ENCODE measurements around the gene SLC2A5. TPM values are rescaled to one million over a fixed set of nuclear protein-coding genes. Genes with fewer than 3 reads are reported as not detected.
A peak's percentile ranks its signal among the peaks of the same experiment; 100 is the strongest.

SLC2A5 gene
- total RNA-seq, 1 experiment from 2014 or later: not detected

GRCh38 chr1:9066945-9067807, 2.3 kb downstream of the SLC2A5 start:
- peak in 1 of 2 experiments; percentile 55 for DNase-seq (ENCODE audit: low read depth in 1 of 2, low spot score in 2 of 2)
- Histone ChIP-seq H3K27me3 (replicated peaks) (no peaks in the 10 kb centered on the region), H3K4me1 (replicated peaks) (peaks cover 3% of the 10 kb centered on the region), H3K4me3 (no peak overlapping the region), H3K36me3 (no peaks in the 10 kb centered on the region), H3K27ac (no peak overlapping the region), H3K9me3 (replicated peaks) (no peaks in the 10 kb centered on the region)

GRCh38 chr1:9065213-9065751, 4.2 kb downstream of the SLC2A5 start:
- H3K4me1 ChIP-seq (replicated peaks): peaks cover 3% of the 10 kb centered on the region
- H3K27ac ChIP-seq: no peak overlapping the region
- no peak for DNase-seq (ENCODE audit: low read depth in 1 of 2, low spot score in 2 of 2)
- no peaks in the 10 kb centered on the region for H3K36me3 ChIP-seq
- H3K27me3 ChIP-seq (replicated peaks): no peaks in the 10 kb centered on the region
- no peaks in the 10 kb centered on the region for H3K9me3 ChIP-seq (replicated peaks)
- no peak overlapping the region for H3K4me3 ChIP-seq

DNA sequence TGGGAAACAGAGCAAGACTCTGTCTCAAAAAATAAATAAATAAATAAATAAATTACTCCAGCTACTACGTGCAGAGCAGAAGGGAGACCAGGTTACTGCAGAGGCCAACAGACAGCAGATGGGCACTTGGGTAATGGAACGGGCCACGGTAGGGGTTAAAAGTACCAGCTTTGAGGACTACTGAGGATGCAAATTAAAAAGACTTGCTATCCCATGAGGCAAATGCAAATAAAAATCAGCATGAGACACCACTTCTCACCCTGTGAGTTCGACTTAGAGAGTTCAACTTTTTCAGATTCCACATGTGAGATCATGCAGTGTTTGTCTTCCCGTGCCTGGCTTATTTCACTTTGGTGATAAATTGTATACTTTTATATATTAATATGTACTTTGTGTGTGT, 6.6 kb downstream of the SLC2A5 start:
- Histone ChIP-seq H3K4me1 (replicated peaks) (peaks cover 3% of the 10 kb centered on the region), H3K36me3 (no peaks in the 10 kb centered on the region), H3K4me3 (no peak overlapping the region), H3K27ac (no peak overlapping the region), H3K27me3 (replicated peaks) (no peaks in the 10 kb centered on the region), H3K9me3 (replicated peaks) (no peaks in the 10 kb centered on the region)
- no peak for DNase-seq (ENCODE audit: low read depth in 1 of 2, low spot score in 2 of 2)

DNA sequence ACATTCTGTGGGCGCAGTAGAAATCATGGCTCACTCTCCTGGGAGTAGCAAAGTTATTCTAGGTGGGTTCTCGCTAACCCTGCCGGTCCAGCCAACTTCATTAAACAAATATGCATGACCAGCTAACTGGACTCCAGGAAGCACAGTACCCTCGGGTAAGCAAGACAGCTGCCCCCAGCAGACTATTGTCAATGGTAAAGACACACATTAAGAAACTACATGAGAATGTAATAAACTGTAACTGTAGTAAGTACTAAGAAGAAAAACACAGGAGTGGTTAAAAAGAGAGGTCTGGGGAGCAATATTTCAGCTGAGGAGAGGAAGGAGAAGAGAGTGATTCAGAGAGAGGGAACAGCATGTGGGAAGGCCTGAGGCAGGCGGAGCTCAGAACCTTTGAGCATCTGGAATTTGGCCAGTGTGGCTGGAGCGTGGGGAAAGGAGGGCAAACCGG, 7.4 kb downstream of the SLC2A5 start:
- Histone ChIP-seq H3K36me3 (no peaks in the 10 kb centered on the region), H3K4me3 (no peak overlapping the region), H3K27me3 (replicated peaks) (no peaks in the 10 kb centered on the region), H3K4me1 (replicated peaks) (peaks cover 2% of the 10 kb centered on the region), H3K9me3 (replicated peaks) (no peaks in the 10 kb centered on the region), H3K27ac (no peak overlapping the region)
- no peak for DNase-seq (ENCODE audit: low read depth in 1 of 2, low spot score in 2 of 2)

- Histone ChIP-seq H3K9me3 (replicated peaks) (no peaks in the 10 kb centered on the region), H3K27me3 (replicated peaks) (no peaks in the 10 kb centered on the region), H3K27ac (no peak overlapping the region), H3K4me3 (no peak overlapping the region), H3K36me3 (no peaks in the 10 kb centered on the region), H3K4me1 (replicated peaks) (no peaks in the 10 kb centered on the region)
- DNase-seq (ENCODE audit: low read depth in 1 of 2, low spot score in 2 of 2): no peak
These were observed 8.0 kb downstream of the SLC2A5 start for GRCh38 chr1:9061252-9061960.

GRCh38 chr1:9059891-9060744, 9.3 kb downstream of the SLC2A5 start:
- H3K27ac ChIP-seq: no peak overlapping the region
- DNase-seq (ENCODE audit: low read depth in 1 of 2, low spot score in 2 of 2): no peak
- no peaks in the 10 kb centered on the region for H3K27me3 ChIP-seq (replicated peaks)
- H3K4me1 ChIP-seq (replicated peaks): no peaks in the 10 kb centered on the region
- no peaks in the 10 kb centered on the region for H3K36me3 ChIP-seq
- H3K4me3 ChIP-seq: no peak overlapping the region
- no peaks in the 10 kb centered on the region for H3K9me3 ChIP-seq (replicated peaks)

- Histone ChIP-seq H3K4me3 (no peak overlapping the region), H3K36me3 (no peaks in the 10 kb centered on the region), H3K4me1 (replicated peaks) (no peaks in the 10 kb centered on the region), H3K9me3 (replicated peaks) (no peaks in the 10 kb centered on the region), H3K27ac (no peak overlapping the region), H3K27me3 (replicated peaks) (0 out of 2 replicates have a peak, but pooled peaks cover 4% of the 10 kb centered on the region)
- DNase-seq (ENCODE audit: low read depth in 1 of 2, low spot score in 2 of 2): no peak
These were observed 11.0 kb downstream of the SLC2A5 start for GRCh38 chr1:9058465-9058864.

DNA sequence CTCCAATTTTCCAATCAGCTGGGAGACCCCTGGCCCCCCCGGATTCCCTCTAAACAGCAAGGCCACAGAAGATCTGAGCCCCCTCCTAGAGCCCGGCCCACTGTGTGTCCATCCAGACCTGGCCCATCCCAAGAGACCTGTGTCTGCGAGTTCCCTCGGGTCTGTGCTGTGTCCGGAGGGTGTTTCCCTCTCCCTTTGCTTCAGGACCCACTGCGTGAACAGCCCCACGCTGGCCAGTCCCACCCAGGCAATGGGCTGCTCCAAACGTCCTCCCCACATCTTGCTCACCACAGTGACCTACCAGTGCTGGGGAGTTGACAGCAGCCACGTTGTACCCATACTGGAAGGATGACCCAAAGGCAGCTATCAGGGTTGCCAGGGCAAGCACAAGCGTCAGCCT, 11.6 kb downstream of the SLC2A5 start:
- Histone ChIP-seq H3K9me3 (replicated peaks) (no peaks in the 10 kb centered on the region), H3K27ac (no peak overlapping the region), H3K4me1 (replicated peaks) (no peaks in the 10 kb centered on the region), H3K27me3 (replicated peaks) (0 out of 2 replicates have a peak, but pooled peaks cover 4% of the 10 kb centered on the region), H3K36me3 (no peaks in the 10 kb centered on the region), H3K4me3 (no peak overlapping the region)
- no peak for DNase-seq (ENCODE audit: low read depth in 1 of 2, low spot score in 2 of 2)

- H3K9me3 ChIP-seq (replicated peaks): no peaks in the 10 kb centered on the region
- no peaks in the 10 kb centered on the region for H3K36me3 ChIP-seq
- H3K27ac ChIP-seq: no peak overlapping the region
- H3K4me3 ChIP-seq: no peak overlapping the region
- no peaks in the 10 kb centered on the region for H3K4me1 ChIP-seq (replicated peaks)
- DNase-seq (ENCODE audit: low read depth in 1 of 2, low spot score in 2 of 2): no peak
- H3K27me3 ChIP-seq (replicated peaks): 0 out of 2 replicates have a peak, but pooled peaks cover 4% of the 10 kb centered on the region
These were observed 17.0 kb downstream of the SLC2A5 start for GRCh38 chr1:9052272-9053049.

DNA sequence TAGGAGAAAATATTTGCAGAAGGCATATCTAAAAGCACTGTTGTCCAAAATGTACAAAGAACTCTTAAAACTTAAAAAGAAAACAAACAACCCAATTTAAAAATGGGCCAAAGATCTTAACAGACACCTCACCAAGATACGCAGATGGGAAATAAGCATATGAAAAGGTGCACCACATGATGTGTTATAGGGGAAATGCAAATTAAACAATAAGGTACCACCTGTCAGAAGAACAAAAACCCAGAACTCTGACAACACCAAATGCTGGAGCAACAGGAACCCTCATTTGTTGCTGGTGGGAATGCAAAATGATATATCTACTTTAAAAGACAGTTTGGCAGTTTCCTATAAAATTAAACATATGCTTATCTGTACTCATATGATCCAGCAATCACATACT, 18.1 kb downstream of the SLC2A5 start:
- Histone ChIP-seq H3K4me1 (replicated peaks) (no peaks in the 10 kb centered on the region), H3K27ac (no peak overlapping the region), H3K4me3 (no peak overlapping the region), H3K9me3 (replicated peaks) (no peaks in the 10 kb centered on the region), H3K27me3 (replicated peaks) (0 out of 2 replicates have a peak, but pooled peaks cover 4% of the 10 kb centered on the region), H3K36me3 (no peaks in the 10 kb centered on the region)
- DNase-seq (ENCODE audit: low read depth in 1 of 2, low spot score in 2 of 2): no peak

GRCh38 chr1:9050803-9051202, 18.6 kb downstream of the SLC2A5 start:
- DNase-seq (ENCODE audit: low read depth in 1 of 2, low spot score in 2 of 2): no peak
- H3K4me1 ChIP-seq (replicated peaks): no peaks in the 10 kb centered on the region
- no peak overlapping the region for H3K27ac ChIP-seq
- H3K9me3 ChIP-seq (replicated peaks): no peaks in the 10 kb centered on the region
- H3K4me3 ChIP-seq: no peak overlapping the region
- H3K27me3 ChIP-seq (replicated peaks): 0 out of 2 replicates have a peak, but pooled peaks cover 4% of the 10 kb centered on the region
- H3K36me3 ChIP-seq: no peaks in the 10 kb centered on the region

- no peak for DNase-seq (ENCODE audit: low read depth in 1 of 2, low spot score in 2 of 2)
- Histone ChIP-seq H3K4me3 (no peak overlapping the region), H3K27me3 (replicated peaks) (0 out of 2 replicates have a peak, but pooled peaks cover under 1% of the 10 kb centered on the region), H3K36me3 (no peaks in the 10 kb centered on the region), H3K9me3 (replicated peaks) (no peaks in the 10 kb centered on the region), H3K27ac (no peak overlapping the region), H3K4me1 (replicated peaks) (no peaks in the 10 kb centered on the region)
These were observed 20.9 kb downstream of the SLC2A5 start for GRCh38 chr1:9048551-9048950.

DNA sequence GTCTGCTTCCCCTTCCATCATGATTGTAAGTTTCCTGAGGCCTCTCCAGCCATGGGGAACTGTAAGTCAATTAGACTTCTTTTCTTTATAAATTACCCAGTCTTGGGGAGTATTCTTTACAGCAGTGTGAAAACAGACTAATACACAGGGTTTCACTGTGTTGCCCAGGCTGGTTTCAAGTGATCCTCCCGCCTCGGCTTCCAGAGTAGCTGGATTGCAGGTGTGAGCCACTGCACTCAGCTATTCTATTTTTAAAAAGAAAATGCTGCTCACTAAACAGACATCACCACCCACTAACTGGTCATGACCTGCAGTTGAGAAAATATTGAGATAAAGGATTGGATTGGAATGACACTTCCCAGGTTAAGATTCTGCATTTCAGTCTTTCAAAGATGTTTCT, 22.4 kb downstream of the SLC2A5 start:
- Histone ChIP-seq H3K4me3 (no peak overlapping the region), H3K27ac (no peak overlapping the region), H3K9me3 (replicated peaks) (no peaks in the 10 kb centered on the region), H3K4me1 (replicated peaks) (no peaks in the 10 kb centered on the region), H3K36me3 (no peaks in the 10 kb centered on the region), H3K27me3 (replicated peaks) (no peaks in the 10 kb centered on the region)
- no peak for DNase-seq (ENCODE audit: low read depth in 1 of 2, low spot score in 2 of 2)

Data from SJSA1 (cell line).